Thoracic aorta (tissue), 2 donors: ENCODE measurements around the gene TSSC4. TPM values are rescaled to one million over a fixed set of nuclear protein-coding genes. Genes with fewer than 3 reads are reported as not detected.
A peak's percentile ranks its signal among the peaks of the same experiment; 100 is the strongest.

Experiments
- ATAC-seq: fragments of 150-250 bp; one replicate; pipeline ENCODE4 v1.8.0; 2017; ENCODE audit warnings: low read depth; ENCODE audit not compliant: insufficient number of reproducible peaks, low FRiP score
- DNase-seq: peaks from one replicate; pipeline ENCODE4 v3.0.0-alpha.2; 2020; ENCODE audit warnings: low spot score
- H3K27ac ChIP-seq, 2 donors: fragments of 200-600 bp; sonication (generic); 1 replicate in 1 of 2; 2 replicates in 1 of 2; pipeline ENCODE4 v1.5.1; 2016; ENCODE audit warnings: mild to moderate bottlenecking in 2 of 2, moderate library complexity in 2 of 2
- H3K27me3 ChIP-seq: fragments of 200-600 bp; sonication (generic); replicated peaks from 2 replicates; pipeline ENCODE4 v1.6.0; 2016; ENCODE audit warnings: mild to moderate bottlenecking; ENCODE audit not compliant: insufficient read depth
- H3K36me3 ChIP-seq: fragments of 200-600 bp; sonication (generic); one replicate; pipeline ENCODE4 v1.5.1; 2016
- H3K4me1 ChIP-seq, 2 donors: fragments of 200-600 bp; sonication (generic); 1 replicate in 1 of 2; 2 replicates in 1 of 2; pipeline versions ENCODE4 v1.5.1 to v1.6.0; 2016; ENCODE audit warnings: low read depth in 2 of 2, mild to moderate bottlenecking in 1 of 2; ENCODE audit not compliant: control insufficient read depth in 1 of 2
- H3K4me3 ChIP-seq: fragments of 200-600 bp; sonication (generic); 2 replicates; pipeline ENCODE4 v1.5.1; 2016; ENCODE audit warnings: mild to moderate bottlenecking
- H3K9me3 ChIP-seq: fragments of 200-600 bp; sonication (generic); 2 replicates; pipeline ENCODE4 v1.5.1; 2016
- CTCF ChIP-seq: fragments of 200-600 bp; sonication (generic); IDR thresholded peaks from one replicate; pipeline ENCODE4 v1.5.1; 2019; ENCODE audit warnings: antibody characterized with exemption
- total RNA-seq, 2 donors: library from RNA; depleted of rRNA; stranded (reverse); fragments of >200 nt; gene quantifications; one replicate each; pipeline versions ENCODE4 v1.1.0 to v1.2.3, GENCODE V29; 2016

Gene TSSC4
- total RNA-seq, 2 donors from 2014 or later, result 31.6 to 57.9 TPM

GRCh38 chr11:2388431-2389376 is 11.8 kb upstream of the TSSC4 start:
- Histone ChIP-seq H3K27me3 (no peaks in the 10 kb centered on the region), H3K27ac (peak overlapping the region in 1 of 2 donors; percentile 79), H3K4me1 (peaks cover 52 to 77% of the 10 kb centered on the region in 2 donors), H3K9me3 (no peaks in the 10 kb centered on the region), H3K4me3 (no peak overlapping the region), H3K36me3 (peaks cover 22% of the 10 kb centered on the region)
- DNase-seq (no peak), ATAC-seq (no peak)
- no peak for TF ChIP-seq CTCF

GRCh38 chr11:2389377-2390026 is 11.0 kb upstream of the TSSC4 start:
- peaks cover 48 to 73% of the 10 kb centered on the region in 2 donors for H3K4me1 ChIP-seq
- H3K4me3 ChIP-seq, result no peak overlapping the region

GRCh38 chr11:2390091-2390724 is 10.3 kb upstream of the TSSC4 start:
- Histone ChIP-seq H3K4me1 (peaks cover 44 to 66% of the 10 kb centered on the region in 2 donors), H3K27me3 (no peaks in the 10 kb centered on the region), H3K36me3 (peaks cover 35% of the 10 kb centered on the region), H3K27ac (peak overlapping the region; percentile 46 to 79), H3K4me3 (peak overlapping the region; percentile 22), H3K9me3 (no peaks in the 10 kb centered on the region)
- ATAC-seq (no peak), DNase-seq (no peak)
- TF ChIP-seq CTCF, result no peak

More at GRCh38 chr11:2389377-2390026, 11.0 kb upstream of the TSSC4 start:
- peaks cover 29% of the 10 kb centered on the region for H3K36me3 ChIP-seq
- peak overlapping the region in 1 of 2 donors; percentile 79 for H3K27ac ChIP-seq
- DNase-seq (no peak), ATAC-seq (no peak)
- no peaks in the 10 kb centered on the region for H3K9me3 ChIP-seq
- no peaks in the 10 kb centered on the region for H3K27me3 ChIP-seq
- TF ChIP-seq CTCF, result no peak

GRCh38 chr11:2390725-2391151 is 9.8 kb upstream of the TSSC4 start:
- DNase-seq (no peak), ATAC-seq (peak; percentile 52)
- H3K27me3 ChIP-seq, result no peaks in the 10 kb centered on the region
- TF ChIP-seq CTCF, result no peak
- H3K4me1 ChIP-seq, result peaks cover 44 to 61% of the 10 kb centered on the region in 2 donors
- no peaks in the 10 kb centered on the region for H3K9me3 ChIP-seq
- peak overlapping the region; percentile 71 to 79 for H3K27ac ChIP-seq
- peaks cover 40% of the 10 kb centered on the region for H3K36me3 ChIP-seq
- peak overlapping the region; percentile 22 for H3K4me3 ChIP-seq
